ENCODE results near the gene RASGEF1B.

RASGEF1B gene

DNA sequence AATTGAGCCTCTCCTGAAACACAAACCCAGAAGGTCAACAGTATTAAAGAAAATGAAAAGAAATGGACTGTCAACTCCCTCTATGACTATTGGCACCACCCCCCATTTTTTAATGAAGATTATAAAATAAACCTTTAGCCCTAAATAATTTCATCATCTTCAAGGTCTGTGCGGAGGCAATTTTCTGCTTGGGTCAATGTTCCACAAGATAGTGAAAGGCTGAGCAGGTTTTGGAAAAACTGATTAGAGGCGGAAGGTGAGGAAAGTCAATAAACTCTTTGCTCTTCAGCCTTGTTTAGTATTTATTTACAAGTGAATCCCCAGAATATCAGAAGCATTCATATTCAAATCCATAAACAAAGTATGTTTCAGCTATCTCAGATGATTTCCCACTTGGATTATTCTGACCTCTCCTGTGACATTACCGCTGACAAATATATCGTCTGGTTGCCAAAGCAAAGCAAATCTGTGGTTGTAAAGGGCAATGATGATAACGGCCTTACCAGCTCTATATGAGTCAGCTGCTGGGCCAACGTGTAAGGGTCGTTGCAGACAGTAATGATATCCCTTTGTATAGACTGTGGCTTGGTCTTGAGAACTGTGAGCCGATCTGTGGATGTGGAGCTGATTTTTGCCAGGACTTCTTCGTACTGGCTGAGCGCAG is 24.0 kb downstream of the RASGEF1B start:
- H3K9me2 ChIP-seq (replicated peaks; ENCODE audit: insufficient read depth, low read length), result no peaks in the 10 kb centered on the region
- no peak overlapping the region for H2AFZ ChIP-seq (ENCODE audit: low read depth, low read length, severe bottlenecking)
- TF ChIP-seq EZH2phosphoT487 (conservative IDR thresholded peaks at IDR 0.05; ENCODE audit: low read length), result no peak
- TF ChIP-seq, protein P1, sequence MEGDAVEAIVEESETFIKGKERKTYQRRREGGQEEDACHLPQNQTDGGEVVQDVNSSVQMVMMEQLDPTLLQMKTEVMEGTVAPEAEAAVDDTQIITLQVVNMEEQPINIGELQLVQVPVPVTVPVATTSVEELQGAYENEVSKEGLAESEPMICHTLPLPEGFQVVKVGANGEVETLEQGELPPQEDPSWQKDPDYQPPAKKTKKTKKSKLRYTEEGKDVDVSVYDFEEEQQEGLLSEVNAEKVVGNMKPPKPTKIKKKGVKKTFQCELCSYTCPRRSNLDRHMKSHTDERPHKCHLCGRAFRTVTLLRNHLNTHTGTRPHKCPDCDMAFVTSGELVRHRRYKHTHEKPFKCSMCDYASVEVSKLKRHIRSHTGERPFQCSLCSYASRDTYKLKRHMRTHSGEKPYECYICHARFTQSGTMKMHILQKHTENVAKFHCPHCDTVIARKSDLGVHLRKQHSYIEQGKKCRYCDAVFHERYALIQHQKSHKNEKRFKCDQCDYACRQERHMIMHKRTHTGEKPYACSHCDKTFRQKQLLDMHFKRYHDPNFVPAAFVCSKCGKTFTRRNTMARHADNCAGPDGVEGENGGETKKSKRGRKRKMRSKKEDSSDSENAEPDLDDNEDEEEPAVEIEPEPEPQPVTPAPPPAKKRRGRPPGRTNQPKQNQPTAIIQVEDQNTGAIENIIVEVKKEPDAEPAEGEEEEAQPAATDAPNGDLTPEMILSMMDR (IDR thresholded peaks at IDR 0.05; ENCODE audit: insufficient read depth, low read length, poor library complexity, severe bottlenecking), result no peak
- H3K27me3 ChIP-seq (ENCODE audit: low read length), result no peaks in the 10 kb centered on the region
- no peak overlapping the region for H3K9ac ChIP-seq (ENCODE audit: low read length)
- H3F3A ChIP-seq (ENCODE audit: insufficient read depth), result no peaks in the 10 kb centered on the region
- H3K27ac ChIP-seq (ENCODE audit: low read depth, low read length), result no peak overlapping the region
- no peaks in the 10 kb centered on the region for H3K9me3 ChIP-seq (ENCODE audit: insufficient read depth, low read length)
- peaks cover 19% of the 10 kb centered on the region; the same call in 1 of the 2 replicates for H3K36me3 ChIP-seq (ENCODE audit: low read length)
- no peak overlapping the region for H3K4me3 ChIP-seq (ENCODE audit: insufficient read depth, low read length, poor library complexity, severe bottlenecking)
- H3K4me2 ChIP-seq (ENCODE audit: low read depth, low read length, poor library complexity, severe bottlenecking), result no peak overlapping the region
- no peaks in the 10 kb centered on the region for H4K20me1 ChIP-seq (ENCODE audit: low read depth, low read length)
- no peaks in the 10 kb centered on the region for H3K79me2 ChIP-seq (ENCODE audit: insufficient read depth, low read length)

DNA sequence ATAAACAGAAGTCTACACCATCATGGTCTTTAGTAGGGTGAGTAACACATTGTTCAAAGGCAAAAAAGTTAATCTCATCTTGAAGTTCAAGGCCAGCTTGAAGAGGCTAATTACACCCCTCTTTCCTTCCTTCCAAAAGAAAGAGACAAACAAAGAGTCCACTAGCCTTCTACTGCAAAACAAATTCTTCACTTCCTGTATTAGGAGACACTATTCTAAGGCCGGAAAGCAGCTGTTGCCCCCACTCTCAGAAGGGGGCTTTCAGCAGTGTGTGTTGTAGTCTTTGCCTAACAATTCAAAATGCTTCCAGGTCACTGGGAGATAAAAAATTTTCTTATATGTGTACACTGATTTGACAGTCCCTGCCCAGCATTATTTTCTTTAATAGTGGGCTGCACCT is 25.1 kb downstream of the RASGEF1B start:
- Histone ChIP-seq H3K27ac (ENCODE audit: low read depth, low read length) (no peak overlapping the region), H4K20me1 (ENCODE audit: low read depth, low read length) (no peaks in the 10 kb centered on the region), H2AFZ (ENCODE audit: low read depth, low read length, severe bottlenecking) (no peak overlapping the region), H3K36me3 (ENCODE audit: low read length) (peaks cover 22% of the 10 kb centered on the region; the same call in 1 of the 2 replicates), H3F3A (ENCODE audit: insufficient read depth) (no peaks in the 10 kb centered on the region), H3K4me3 (ENCODE audit: insufficient read depth, low read length, poor library complexity, severe bottlenecking) (no peak overlapping the region), H3K4me2 (ENCODE audit: low read depth, low read length, poor library complexity, severe bottlenecking) (no peak overlapping the region), H3K79me2 (ENCODE audit: insufficient read depth, low read length) (no peaks in the 10 kb centered on the region), H3K9me3 (ENCODE audit: insufficient read depth, low read length) (no peaks in the 10 kb centered on the region), H3K27me3 (ENCODE audit: low read length) (no peaks in the 10 kb centered on the region), H3K9me2 (replicated peaks; ENCODE audit: insufficient read depth, low read length) (no peaks in the 10 kb centered on the region), H3K9ac (ENCODE audit: low read length) (no peak overlapping the region)
- no peak for TF ChIP-seq EZH2phosphoT487 (conservative IDR thresholded peaks at IDR 0.05; ENCODE audit: low read length)
- TF ChIP-seq, protein P1 (IDR thresholded peaks at IDR 0.05; ENCODE audit: insufficient read depth, low read length, poor library complexity, severe bottlenecking), result no peak

DNA sequence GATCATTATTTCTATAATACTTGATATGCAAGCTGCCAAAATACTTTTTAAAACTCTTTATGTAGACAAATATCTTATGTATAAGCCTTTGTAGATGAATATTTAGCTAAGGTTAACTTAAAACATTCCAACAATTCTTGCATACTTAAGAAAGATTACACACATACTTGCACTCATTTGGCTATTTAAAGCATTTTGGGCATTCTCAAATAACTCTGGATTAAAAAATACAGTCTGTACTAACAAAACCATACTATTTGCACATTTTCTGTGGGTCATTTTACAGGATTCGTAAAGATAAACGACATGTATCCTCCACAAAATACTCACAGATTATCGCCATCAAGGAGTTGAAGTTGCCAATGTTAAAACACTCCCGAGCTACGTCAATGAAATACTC is 26.5 kb downstream of the RASGEF1B start:
- no peaks in the 10 kb centered on the region for H3F3A ChIP-seq (ENCODE audit: insufficient read depth)
- H3K36me3 ChIP-seq (ENCODE audit: low read length), result peaks cover 30% of the 10 kb centered on the region; the same call in 1 of the 2 replicates
- no peaks in the 10 kb centered on the region for H3K27me3 ChIP-seq (ENCODE audit: low read length)
- H3K9me2 ChIP-seq (replicated peaks; ENCODE audit: insufficient read depth, low read length), result no peaks in the 10 kb centered on the region
- no peaks in the 10 kb centered on the region for H4K20me1 ChIP-seq (ENCODE audit: low read depth, low read length)
- no peak for TF ChIP-seq EZH2phosphoT487 (conservative IDR thresholded peaks at IDR 0.05; ENCODE audit: low read length)
- TF ChIP-seq, protein P1 (IDR thresholded peaks at IDR 0.05; ENCODE audit: insufficient read depth, low read length, poor library complexity, severe bottlenecking), result no peak
- no peak overlapping the region for H3K4me3 ChIP-seq (ENCODE audit: insufficient read depth, low read length, poor library complexity, severe bottlenecking)
- H3K9ac ChIP-seq (ENCODE audit: low read length), result no peak overlapping the region
- no peak overlapping the region for H3K4me2 ChIP-seq (ENCODE audit: low read depth, low read length, poor library complexity, severe bottlenecking)
- no peak overlapping the region for H2AFZ ChIP-seq (ENCODE audit: low read depth, low read length, severe bottlenecking)
- H3K27ac ChIP-seq (ENCODE audit: low read depth, low read length), result no peak overlapping the region
- H3K79me2 ChIP-seq (ENCODE audit: insufficient read depth, low read length), result no peaks in the 10 kb centered on the region
- no peaks in the 10 kb centered on the region for H3K9me3 ChIP-seq (ENCODE audit: insufficient read depth, low read length)
